ENCODE results near the gene DAAM1.

DAAM1 gene

DNA sequence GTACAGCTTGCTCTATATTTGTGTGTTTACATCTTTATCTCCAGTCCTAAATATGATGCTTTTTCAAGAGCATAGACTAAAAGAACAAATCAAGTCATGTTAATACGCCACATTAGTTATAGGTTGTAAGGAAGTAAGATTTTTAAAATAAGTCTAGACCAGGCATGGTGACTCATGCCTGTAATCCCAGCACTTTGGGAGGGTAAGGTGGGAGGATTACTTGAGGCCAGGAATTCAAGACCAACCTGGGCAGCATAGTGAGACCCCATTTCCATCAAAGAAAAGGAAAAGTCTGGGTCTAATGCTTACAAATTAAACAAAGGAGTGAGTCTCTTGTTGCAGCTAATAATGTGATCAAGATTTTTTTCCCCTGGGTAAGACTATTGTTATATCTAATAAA is 157.9 kb downstream of the DAAM1 start:
- DNase-seq, result no peak
- POLR2A ChIA-PET, result no interaction called here
- WGBS (ENCODE audit: insufficient coverage), result 100% methylated on average over 1 of the region's 1 CpG
- Histone ChIP-seq H3K9me3 (ENCODE audit: control extremely low read depth in 1 of 5, control insufficient read depth in 4 of 5, insufficient read depth in 2 of 5, low read depth in 1 of 5, low read length in 4 of 5) (no peaks in the 10 kb centered on the region), H3K27ac (ENCODE audit: insufficient read depth in 1 of 2, low read depth in 1 of 2, low read length in 2 of 2, poor library complexity in 1 of 2, severe bottlenecking in 2 of 2) (no peak overlapping the region), H3K4me1 (ENCODE audit: control extremely low read depth in 1 of 4, control insufficient read depth in 4 of 4, insufficient read depth in 4 of 4, low read length in 3 of 4) (no peaks in the 10 kb centered on the region), H3K36me3 (ENCODE audit: control insufficient read depth in 4 of 4, insufficient read depth in 4 of 4, low read length in 3 of 4) (peaks cover 0 to 15% (median 2%) of the 10 kb centered on the region in 4 experiments), H3K4me3 (ENCODE audit: control insufficient read depth in 1 of 7, extremely low read depth in 1 of 7, insufficient read depth in 4 of 7, low read depth in 2 of 7, low read length in 6 of 7) (no peak overlapping the region), H3K27me3 (replicated peaks in 2 of 5; ENCODE audit: control insufficient read depth in 4 of 5, insufficient read depth in 5 of 5, low read length in 4 of 5) (no peaks in the 10 kb centered on the region)
- CTCF ChIA-PET, result no interaction called here

DNA sequence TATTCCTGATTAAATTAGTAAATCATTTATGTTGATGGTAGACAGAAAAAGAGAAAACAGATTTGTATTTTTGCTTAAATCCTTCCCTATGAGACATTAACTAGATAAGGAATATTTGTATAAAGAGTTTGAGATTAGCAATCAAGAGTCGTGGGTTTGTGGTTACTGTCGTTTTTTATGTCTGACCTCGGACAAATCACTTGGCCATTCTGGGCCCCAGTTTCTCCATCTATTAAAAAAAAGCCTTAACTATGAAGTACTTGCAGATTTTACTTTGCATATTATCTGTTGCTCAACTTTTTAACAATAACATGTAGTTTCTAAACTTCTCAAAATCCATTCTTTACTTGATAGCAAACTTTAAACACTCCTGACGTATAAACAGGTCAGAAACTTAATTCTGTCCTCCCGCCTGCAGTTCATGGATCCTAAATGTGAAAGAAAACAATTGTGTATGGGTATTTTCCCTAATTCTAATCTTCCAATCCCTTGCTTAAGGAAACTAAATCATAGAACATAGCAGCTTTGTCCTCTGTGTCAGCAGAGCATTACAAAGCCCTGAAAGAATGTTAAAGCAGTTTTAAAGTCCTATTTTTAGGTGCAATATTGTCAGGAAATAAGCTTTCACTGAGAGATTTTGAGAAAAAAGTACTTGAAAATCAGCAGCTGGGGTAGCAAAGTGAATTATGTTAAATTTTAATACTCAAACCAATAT is 158.5 kb downstream of the DAAM1 start:
- Histone ChIP-seq H3K27ac (ENCODE audit: insufficient read depth in 1 of 2, low read depth in 1 of 2, low read length in 2 of 2, poor library complexity in 1 of 2, severe bottlenecking in 2 of 2) (no peak overlapping the region), H3K4me3 (ENCODE audit: control insufficient read depth in 1 of 7, extremely low read depth in 1 of 7, insufficient read depth in 4 of 7, low read depth in 2 of 7, low read length in 6 of 7) (no peak overlapping the region), H3K4me1 (ENCODE audit: control extremely low read depth in 1 of 4, control insufficient read depth in 4 of 4, insufficient read depth in 4 of 4, low read length in 3 of 4) (no peaks in the 10 kb centered on the region), H3K9me3 (ENCODE audit: control extremely low read depth in 1 of 5, control insufficient read depth in 4 of 5, insufficient read depth in 2 of 5, low read depth in 1 of 5, low read length in 4 of 5) (no peaks in the 10 kb centered on the region), H3K36me3 (ENCODE audit: control insufficient read depth in 4 of 4, insufficient read depth in 4 of 4, low read length in 3 of 4) (peaks cover 0 to 15% (median 0%) of the 10 kb centered on the region in 4 experiments), H3K27me3 (replicated peaks in 2 of 5; ENCODE audit: control insufficient read depth in 4 of 5, insufficient read depth in 5 of 5, low read length in 4 of 5) (no peaks in the 10 kb centered on the region)
- no peak for DNase-seq
- POLR2A ChIA-PET, result interaction anchor here (0.6 kb wide), 1 partner anchor 50 kb away, joined by 3 read pairs; no protein-coding TSS in a partner anchor
- CTCF ChIA-PET, result no interaction called here
- WGBS (ENCODE audit: insufficient coverage), result 100% methylated on average over 1 of the region's 5 CpGs

DNA sequence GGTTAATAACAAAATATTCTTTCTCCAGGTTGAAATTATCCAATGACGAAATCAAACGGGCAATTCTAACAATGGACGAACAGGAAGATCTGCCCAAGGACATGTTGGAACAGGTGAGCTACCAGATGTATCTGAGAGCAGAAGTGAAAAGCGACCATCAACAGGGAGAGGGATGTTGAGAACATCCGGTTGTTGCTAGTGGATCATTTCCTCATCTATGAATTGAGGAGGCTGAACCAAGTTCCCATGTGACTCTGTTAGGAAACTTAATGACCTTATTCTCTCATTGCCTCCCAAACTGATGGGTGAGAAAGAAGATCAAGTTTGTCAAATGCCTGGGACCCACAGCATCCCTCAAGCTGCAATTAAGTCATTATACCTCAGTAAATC is 159.0 kb downstream of the DAAM1 start:
- ChIA-PET CTCF (no interaction called here), POLR2A (interaction anchor here (0.6 kb wide), 1 partner anchor 50 kb away, joined by 3 read pairs; no protein-coding TSS in a partner anchor)
- no peaks in the 10 kb centered on the region for H3K9me3 ChIP-seq (ENCODE audit: control extremely low read depth in 1 of 5, control insufficient read depth in 4 of 5, insufficient read depth in 2 of 5, low read depth in 1 of 5, low read length in 4 of 5)
- no peak for DNase-seq
- peaks cover 0 to 16% (median 0%) of the 10 kb centered on the region in 4 experiments for H3K36me3 ChIP-seq (ENCODE audit: control insufficient read depth in 4 of 4, insufficient read depth in 4 of 4, low read length in 3 of 4)
- H3K27me3 ChIP-seq (replicated peaks in 2 of 5; ENCODE audit: control insufficient read depth in 4 of 5, insufficient read depth in 5 of 5, low read length in 4 of 5), result no peaks in the 10 kb centered on the region
- H3K4me1 ChIP-seq (ENCODE audit: control extremely low read depth in 1 of 4, control insufficient read depth in 4 of 4, insufficient read depth in 4 of 4, low read length in 3 of 4), result no peaks in the 10 kb centered on the region
- H3K27ac ChIP-seq (ENCODE audit: insufficient read depth in 1 of 2, low read depth in 1 of 2, low read length in 2 of 2, poor library complexity in 1 of 2, severe bottlenecking in 2 of 2), result no peak overlapping the region
- H3K4me3 ChIP-seq (ENCODE audit: control insufficient read depth in 1 of 7, extremely low read depth in 1 of 7, insufficient read depth in 4 of 7, low read depth in 2 of 7, low read length in 6 of 7), result no peak overlapping the region
- 96% methylated on average over 4 of the region's 5 CpGs for WGBS (ENCODE audit: insufficient coverage)

DNA sequence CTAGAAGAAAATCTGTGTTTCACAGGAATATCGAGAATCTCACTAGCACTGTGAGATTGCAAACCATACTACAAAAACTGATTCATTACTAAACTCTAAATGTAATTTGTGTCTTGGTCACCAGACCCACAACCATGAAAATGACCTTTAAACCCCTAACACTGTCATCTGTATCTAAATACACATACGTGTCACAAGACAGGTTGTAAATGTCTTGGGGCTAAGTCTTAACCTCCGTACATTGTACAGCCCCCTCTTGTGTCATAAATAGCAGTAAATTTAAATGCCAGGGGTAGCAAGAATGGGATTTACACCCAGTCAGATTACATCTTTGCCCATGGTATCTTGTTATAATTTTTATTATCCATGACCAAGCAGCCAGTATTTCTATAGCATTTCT is 159.4 kb downstream of the DAAM1 start:
- WGBS (ENCODE audit: insufficient coverage), result 100% methylated on average over 1 of the region's 3 CpGs
- Histone ChIP-seq H3K4me1 (ENCODE audit: control extremely low read depth in 1 of 4, control insufficient read depth in 4 of 4, insufficient read depth in 4 of 4, low read length in 3 of 4) (no peaks in the 10 kb centered on the region), H3K27ac (ENCODE audit: insufficient read depth in 1 of 2, low read depth in 1 of 2, low read length in 2 of 2, poor library complexity in 1 of 2, severe bottlenecking in 2 of 2) (no peak overlapping the region), H3K9me3 (ENCODE audit: control extremely low read depth in 1 of 5, control insufficient read depth in 4 of 5, insufficient read depth in 2 of 5, low read depth in 1 of 5, low read length in 4 of 5) (no peaks in the 10 kb centered on the region), H3K36me3 (ENCODE audit: control insufficient read depth in 4 of 4, insufficient read depth in 4 of 4, low read length in 3 of 4) (peaks cover 0 to 19% (median 0%) of the 10 kb centered on the region in 4 experiments), H3K27me3 (replicated peaks in 2 of 5; ENCODE audit: control insufficient read depth in 4 of 5, insufficient read depth in 5 of 5, low read length in 4 of 5) (no peaks in the 10 kb centered on the region), H3K4me3 (ENCODE audit: control insufficient read depth in 1 of 7, extremely low read depth in 1 of 7, insufficient read depth in 4 of 7, low read depth in 2 of 7, low read length in 6 of 7) (no peak overlapping the region)
- DNase-seq, result no peak
- POLR2A ChIA-PET, result no interaction called here
- CTCF ChIA-PET, result no interaction called here

DNA sequence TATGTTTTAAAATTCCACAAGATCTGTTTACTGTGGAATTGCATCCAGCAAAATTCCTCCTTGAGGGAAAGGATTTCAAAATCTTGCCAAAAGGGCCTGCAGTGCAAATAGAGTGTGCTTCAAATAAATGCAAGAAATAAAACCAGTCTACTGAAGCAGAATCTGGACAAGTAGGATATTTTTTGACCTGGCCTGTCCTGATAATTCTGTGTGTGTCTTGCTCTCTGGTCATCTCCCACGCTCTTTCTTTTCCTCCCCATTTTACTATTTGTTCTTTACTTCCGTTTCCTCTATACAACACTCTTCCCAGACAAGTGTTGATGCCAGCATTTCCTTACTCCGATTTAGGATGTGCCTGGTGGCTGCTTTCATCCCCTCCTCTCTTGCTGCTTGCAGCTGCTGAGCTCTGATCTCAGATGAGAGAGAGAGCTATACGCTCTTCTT is 160.8 kb downstream of the DAAM1 start:
- WGBS (ENCODE audit: insufficient coverage), result 91% methylated on average over 3 of the region's 4 CpGs
- peaks cover 0 to 24% (median under 1%) of the 10 kb centered on the region in 4 experiments for H3K36me3 ChIP-seq (ENCODE audit: control insufficient read depth in 4 of 4, insufficient read depth in 4 of 4, low read length in 3 of 4)
- H3K4me1 ChIP-seq (ENCODE audit: control extremely low read depth in 1 of 4, control insufficient read depth in 4 of 4, insufficient read depth in 4 of 4, low read length in 3 of 4), result no peaks in the 10 kb centered on the region
- no peaks in the 10 kb centered on the region for H3K27me3 ChIP-seq (replicated peaks in 2 of 5; ENCODE audit: control insufficient read depth in 4 of 5, insufficient read depth in 5 of 5, low read length in 4 of 5)
- H3K9me3 ChIP-seq (ENCODE audit: control extremely low read depth in 1 of 5, control insufficient read depth in 4 of 5, insufficient read depth in 2 of 5, low read depth in 1 of 5, low read length in 4 of 5), result no peaks in the 10 kb centered on the region
- no peak for DNase-seq
- no peak overlapping the region for H3K4me3 ChIP-seq (ENCODE audit: control insufficient read depth in 1 of 7, extremely low read depth in 1 of 7, insufficient read depth in 4 of 7, low read depth in 2 of 7, low read length in 6 of 7)
- POLR2A ChIA-PET, result no interaction called here
- CTCF ChIA-PET, result no interaction called here
- H3K27ac ChIP-seq (ENCODE audit: insufficient read depth in 1 of 2, low read depth in 1 of 2, low read length in 2 of 2, poor library complexity in 1 of 2, severe bottlenecking in 2 of 2), result no peak overlapping the region

DNA sequence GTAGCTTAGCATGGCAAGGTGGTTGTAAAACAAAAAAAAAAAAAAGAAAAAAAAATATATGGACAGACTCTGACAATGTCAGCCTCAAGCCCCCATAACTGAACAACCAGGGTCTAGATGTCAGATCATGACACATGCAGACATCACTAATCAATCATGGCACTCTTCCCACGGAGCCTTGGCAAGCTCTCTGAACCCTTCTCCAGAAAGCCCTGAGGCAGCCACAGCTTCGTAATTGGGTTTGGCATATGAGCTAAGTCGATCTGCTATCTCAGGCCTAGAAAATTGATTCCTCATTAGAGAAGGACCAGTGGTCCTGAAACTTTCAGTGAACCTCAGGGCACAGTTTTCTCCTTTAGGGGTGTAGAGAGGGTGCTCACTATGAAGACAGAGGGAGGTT is 164.5 kb downstream of the DAAM1 start:
- Histone ChIP-seq H3K27me3 (replicated peaks in 2 of 5; ENCODE audit: control insufficient read depth in 4 of 5, insufficient read depth in 5 of 5, low read length in 4 of 5) (no peaks in the 10 kb centered on the region), H3K9me3 (ENCODE audit: control extremely low read depth in 1 of 5, control insufficient read depth in 4 of 5, insufficient read depth in 2 of 5, low read depth in 1 of 5, low read length in 4 of 5) (no peaks in the 10 kb centered on the region), H3K36me3 (ENCODE audit: control insufficient read depth in 4 of 4, insufficient read depth in 4 of 4, low read length in 3 of 4) (peaks cover 0 to 31% (median 4%) of the 10 kb centered on the region in 4 experiments), H3K4me3 (ENCODE audit: control insufficient read depth in 1 of 7, extremely low read depth in 1 of 7, insufficient read depth in 4 of 7, low read depth in 2 of 7, low read length in 6 of 7) (no peak overlapping the region), H3K27ac (ENCODE audit: insufficient read depth in 1 of 2, low read depth in 1 of 2, low read length in 2 of 2, poor library complexity in 1 of 2, severe bottlenecking in 2 of 2) (no peak overlapping the region), H3K4me1 (ENCODE audit: control extremely low read depth in 1 of 4, control insufficient read depth in 4 of 4, insufficient read depth in 4 of 4, low read length in 3 of 4) (peaks cover under 1 to 3% (median 2%) of the 10 kb centered on the region in 4 experiments)
- 93% methylated on average over 3 of the region's 3 CpGs for WGBS (ENCODE audit: insufficient coverage)
- POLR2A ChIA-PET, result no interaction called here
- DNase-seq, result no peak
- CTCF ChIA-PET, result no interaction called here

DNA sequence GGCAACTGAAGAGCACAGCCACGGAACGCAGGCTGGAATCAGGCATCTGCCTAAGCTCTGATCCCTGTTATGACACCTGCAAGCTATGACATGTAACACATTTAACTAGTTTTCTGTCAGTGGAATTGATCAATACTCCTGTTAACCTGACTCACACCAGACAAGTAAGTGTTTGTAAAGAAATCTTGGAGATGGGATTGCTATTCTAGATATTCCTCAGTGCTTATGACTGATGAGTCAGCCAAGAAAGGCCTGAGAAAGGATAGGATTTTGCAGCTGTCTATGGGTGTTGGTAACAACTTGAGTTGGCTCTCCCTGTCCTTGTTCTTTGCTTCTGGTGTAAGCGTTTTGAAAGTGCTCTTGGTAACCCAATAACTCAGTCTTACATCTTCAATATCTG is 166.2 kb downstream of the DAAM1 start:
- ChIA-PET CTCF (interaction anchor here (0.6 kb wide), 1 partner anchor 11 kb away, joined by 3 read pairs; no protein-coding TSS in a partner anchor), POLR2A (no interaction called here)
- Histone ChIP-seq H3K27ac (ENCODE audit: insufficient read depth in 1 of 2, low read depth in 1 of 2, low read length in 2 of 2, poor library complexity in 1 of 2, severe bottlenecking in 2 of 2) (no peak overlapping the region), H3K4me1 (ENCODE audit: control extremely low read depth in 1 of 4, control insufficient read depth in 4 of 4, insufficient read depth in 4 of 4, low read length in 3 of 4) (peaks cover 2 to 19% (median 10%) of the 10 kb centered on the region in 4 experiments), H3K9me3 (ENCODE audit: control extremely low read depth in 1 of 5, control insufficient read depth in 4 of 5, insufficient read depth in 2 of 5, low read depth in 1 of 5, low read length in 4 of 5) (no peaks in the 10 kb centered on the region), H3K36me3 (ENCODE audit: control insufficient read depth in 4 of 4, insufficient read depth in 4 of 4, low read length in 3 of 4) (peaks cover 0 to 20% (median 4%) of the 10 kb centered on the region in 4 experiments), H3K4me3 (ENCODE audit: control insufficient read depth in 1 of 7, extremely low read depth in 1 of 7, insufficient read depth in 4 of 7, low read depth in 2 of 7, low read length in 6 of 7) (no peak overlapping the region), H3K27me3 (replicated peaks in 2 of 5; ENCODE audit: control insufficient read depth in 4 of 5, insufficient read depth in 5 of 5, low read length in 4 of 5) (no peaks in the 10 kb centered on the region)
- 100% methylated on average over 1 of the region's 3 CpGs for whole genome bisulfite sequencing (ENCODE audit: insufficient coverage)
- no peak for DNase-seq

Data from common myeloid progenitor, CD34-positive (primary cell).